Measurements from ENCODE around the gene SCARB1. TPM values are rescaled to one million over a fixed set of nuclear protein-coding genes. Genes with fewer than 3 reads are reported as not detected.

The SCARB1 gene
- total RNA-seq, 1 experiment from 2014 or later = 119 TPM

DNA sequence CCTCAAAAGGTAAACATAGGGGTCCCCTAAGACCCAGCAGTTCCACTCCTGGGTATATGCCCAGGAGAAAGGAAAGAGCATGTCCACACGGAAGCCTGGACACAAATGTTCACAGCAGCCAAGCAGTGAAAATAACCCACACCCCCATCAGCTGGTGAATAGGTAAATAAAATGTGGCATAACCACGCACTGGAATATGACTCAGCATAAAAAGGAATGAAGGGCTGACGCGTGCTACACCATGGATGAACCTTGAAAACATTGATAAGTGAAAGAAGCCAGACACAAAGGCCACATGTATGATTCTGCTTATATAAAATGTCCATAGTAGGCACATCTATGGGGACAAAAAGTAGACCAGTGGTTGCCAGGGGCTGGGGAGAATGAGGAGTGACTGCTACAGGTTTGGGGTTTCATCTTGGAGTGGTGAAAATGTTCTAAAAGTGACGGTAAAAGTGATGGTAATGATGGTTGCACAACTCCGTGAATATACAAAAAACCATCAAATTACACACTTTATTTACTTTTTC is 3.8 kb upstream of the SCARB1 start:
- in situ Hi-C loops (cut with HindIII; ENCODE audit: low pct_unique_long_range_greater_than_20kb, low sequenced_read_pairs) = no loop called here
- peak; percentile 48 for DNase-seq (ENCODE audit: low read depth)

DNA sequence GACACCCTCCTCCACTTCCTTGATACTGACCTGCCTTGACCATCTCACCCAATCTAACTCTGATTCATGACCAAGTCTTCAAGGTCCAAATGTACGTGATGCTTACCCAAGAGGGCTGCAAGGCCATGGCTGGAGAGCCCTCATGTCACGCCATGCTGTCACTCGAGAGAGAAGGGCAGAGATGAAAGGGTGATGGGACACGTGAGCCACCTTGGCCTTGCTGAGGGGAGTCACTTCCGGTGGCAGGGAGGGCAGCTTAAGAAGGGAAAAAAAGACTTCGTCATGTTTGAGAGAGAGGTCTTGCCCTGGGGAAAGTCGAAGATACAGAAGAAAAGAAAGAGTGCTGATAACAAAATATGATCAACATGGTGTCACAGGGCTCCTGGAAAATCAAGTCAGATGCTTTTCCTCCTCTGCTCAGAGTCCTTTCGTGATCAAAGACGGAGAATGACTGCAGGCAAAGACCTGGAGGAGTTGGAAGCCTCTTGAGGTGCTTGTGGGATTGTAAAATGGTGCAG is 3.3 kb upstream of the SCARB1 start:
- DNase-seq (ENCODE audit: low read depth) = no peak
- in situ Hi-C loops (cut with HindIII; ENCODE audit: low pct_unique_long_range_greater_than_20kb, low sequenced_read_pairs) = no loop called here

DNA sequence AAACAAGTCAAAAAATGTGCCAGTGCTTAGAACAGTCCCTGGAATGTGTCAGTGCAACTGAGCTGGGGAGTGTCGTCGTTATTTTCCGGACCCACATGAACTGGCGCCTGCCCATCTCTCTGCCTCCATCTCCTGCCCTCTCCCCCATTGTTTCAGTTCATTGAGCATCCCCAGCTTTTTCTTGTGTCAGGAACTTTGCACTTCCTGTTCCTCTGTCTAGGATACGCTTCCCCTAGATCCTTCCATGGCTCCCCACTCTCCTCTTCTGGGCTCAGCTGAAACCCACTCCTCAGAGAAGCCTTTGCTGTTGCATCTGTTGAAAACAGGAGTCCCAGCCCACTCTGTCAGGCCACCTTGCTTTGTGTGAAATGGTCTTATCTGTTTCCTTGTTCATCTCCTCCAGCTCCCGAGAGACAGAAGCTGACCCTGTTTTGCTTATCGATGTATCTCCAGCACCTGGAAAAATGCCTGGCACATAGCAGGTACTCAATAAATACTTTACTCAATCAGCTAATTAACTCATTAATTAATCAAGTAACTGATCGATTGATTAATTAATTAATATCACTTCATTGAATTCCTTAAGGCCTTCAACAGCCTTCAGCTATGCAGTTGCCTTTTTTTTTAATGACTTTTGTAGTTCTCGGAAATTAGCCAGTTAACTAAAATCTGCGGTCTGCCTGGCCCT is 2.7 kb upstream of the SCARB1 start:
- in situ Hi-C loops (cut with HindIII; ENCODE audit: low pct_unique_long_range_greater_than_20kb, low sequenced_read_pairs) = no loop called here
- DNase-seq (ENCODE audit: low read depth) = no peak

DNA sequence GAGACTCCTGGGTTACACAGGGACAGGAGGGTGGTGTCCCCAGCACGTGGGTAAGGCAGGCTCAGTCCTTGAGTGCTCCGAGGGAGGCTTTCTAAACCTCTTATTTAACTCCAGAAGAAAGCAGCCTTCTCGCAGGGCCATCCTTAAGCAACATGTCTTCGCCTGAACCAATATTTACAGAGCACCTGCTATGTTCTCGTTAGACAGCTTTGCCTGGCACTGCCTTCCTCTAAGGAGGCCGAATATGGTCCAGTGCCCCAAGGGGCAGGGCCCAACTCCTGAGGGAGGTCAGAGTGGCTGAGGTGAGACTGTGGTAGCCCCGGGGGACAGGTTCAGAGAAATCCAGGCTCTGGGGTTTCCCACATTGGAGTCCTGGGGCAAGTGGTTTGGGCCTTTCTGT is 2.1 kb upstream of the SCARB1 start:
- in situ Hi-C loops (cut with HindIII; ENCODE audit: low pct_unique_long_range_greater_than_20kb, low sequenced_read_pairs) = no loop called here

DNA sequence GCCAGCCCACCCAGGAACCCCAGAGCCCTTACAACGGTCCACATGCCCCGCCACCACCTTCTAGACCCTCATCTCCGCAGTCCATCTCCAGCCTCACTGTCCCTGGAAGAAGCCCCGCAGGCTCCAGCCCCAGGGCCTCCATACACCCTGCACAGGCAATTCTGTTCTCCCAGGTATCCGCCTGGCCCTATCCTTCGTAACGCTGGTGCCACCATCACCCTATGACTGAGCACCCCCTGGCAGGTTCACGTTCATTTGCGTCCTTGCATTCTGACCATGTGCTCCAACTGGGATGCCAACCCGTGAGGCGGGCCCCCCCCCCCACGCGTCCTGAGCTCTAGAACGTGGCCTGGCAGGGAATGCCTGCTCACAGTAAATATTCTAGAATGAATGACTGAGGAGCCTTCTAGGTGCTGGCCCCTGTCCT is 675 bp upstream of the SCARB1 start:
- in situ Hi-C loops (cut with HindIII; ENCODE audit: low pct_unique_long_range_greater_than_20kb, low sequenced_read_pairs) = no loop called here
- no peak for DNase-seq (ENCODE audit: low read depth)

More for the DNA sequence above, 2.1 kb upstream of the SCARB1 start:
- DNase-seq (ENCODE audit: low read depth) = no peak

DNA sequence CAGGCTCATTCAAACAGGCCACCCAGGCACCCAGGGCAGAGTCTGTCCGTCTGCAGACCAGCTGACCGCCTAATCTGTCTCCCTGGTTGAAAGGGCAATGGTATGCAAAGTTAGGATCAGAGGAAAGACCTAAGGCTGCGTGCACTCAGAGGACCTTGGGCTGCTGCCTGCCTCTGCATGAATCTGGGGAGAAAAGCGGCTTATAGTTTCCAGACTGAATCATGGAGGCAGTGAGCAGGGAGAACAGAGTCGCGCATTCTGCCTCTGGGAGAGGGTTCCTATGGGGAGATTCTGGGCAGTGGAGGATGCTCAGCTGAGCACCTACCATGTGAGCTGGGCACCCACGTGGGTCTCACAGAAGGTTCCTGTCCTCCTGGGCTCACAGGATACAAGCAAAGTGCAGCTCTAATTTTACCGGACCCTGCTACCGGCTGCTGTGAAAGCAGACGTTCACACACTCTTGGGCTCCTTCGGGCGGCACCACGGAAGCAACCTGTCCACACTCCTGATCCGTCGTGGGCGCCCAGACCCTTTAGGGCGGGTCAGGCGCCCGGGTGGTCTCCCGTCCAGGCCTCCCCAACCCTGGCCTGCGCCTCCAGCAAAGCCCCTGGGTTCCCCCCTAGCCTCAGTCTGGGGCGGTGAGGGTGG is 772 bp downstream of the SCARB1 start:
- no peak for DNase-seq (ENCODE audit: low read depth)
- in situ Hi-C loops (cut with HindIII; ENCODE audit: low pct_unique_long_range_greater_than_20kb, low sequenced_read_pairs) = no loop called here

DNA sequence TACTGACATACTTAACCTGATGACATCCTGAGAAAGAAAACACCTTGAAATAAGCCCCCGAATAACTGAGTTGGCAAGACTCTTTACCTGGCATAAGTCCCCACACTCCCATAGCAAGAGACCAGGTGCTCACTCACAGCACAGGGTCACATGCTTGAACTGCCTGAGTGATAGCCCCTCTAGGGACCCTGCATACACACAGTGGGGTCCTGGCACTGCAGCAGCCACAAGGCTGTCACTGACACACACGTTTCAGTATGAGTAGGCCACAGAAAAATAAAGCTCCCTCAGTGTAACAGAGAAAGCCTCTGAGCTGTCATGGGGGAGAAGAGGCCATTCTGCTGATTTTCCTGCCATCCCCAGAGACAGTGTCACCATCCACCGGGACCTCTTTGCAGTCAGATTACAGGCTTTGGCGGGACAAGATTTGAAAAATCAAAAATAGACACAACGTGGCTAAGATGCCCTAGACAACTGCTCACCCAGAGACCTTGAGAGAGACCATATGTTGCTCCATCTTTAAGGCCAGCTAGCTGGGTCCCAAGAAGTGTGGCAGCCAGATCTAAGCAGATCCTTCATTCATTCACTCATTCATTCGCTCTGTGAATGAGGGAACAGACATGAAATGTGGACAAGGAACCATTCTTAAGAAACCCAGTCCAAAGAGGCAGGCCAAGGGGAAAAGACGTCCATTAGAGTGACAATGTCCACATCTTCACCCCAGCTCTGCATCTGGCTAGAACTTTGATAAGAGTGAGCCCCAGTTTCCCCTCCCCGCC is 1.6 kb downstream of the SCARB1 start:
- DNase-seq (ENCODE audit: low read depth) = no peak
- in situ Hi-C loops (cut with HindIII; ENCODE audit: low pct_unique_long_range_greater_than_20kb, low sequenced_read_pairs) = no loop called here

DNA sequence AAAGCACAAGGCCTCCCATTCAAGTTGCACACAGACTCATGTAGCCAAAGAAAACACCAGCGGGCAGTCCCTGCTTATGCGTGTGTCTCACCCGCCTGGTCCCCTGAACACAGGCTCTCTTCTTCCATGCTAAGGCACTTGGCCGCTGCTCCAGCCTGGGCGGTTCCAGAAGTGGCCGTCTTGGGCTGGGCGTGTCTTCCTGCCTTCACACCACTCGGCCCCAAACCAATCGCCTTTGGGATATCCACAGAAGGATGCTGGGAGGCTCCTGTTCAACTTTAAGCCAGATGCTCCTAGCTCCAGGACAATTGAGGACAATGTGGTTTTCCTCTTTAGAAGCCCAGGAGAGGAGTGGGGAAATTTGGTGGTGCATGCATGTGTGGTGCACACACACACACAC is 2.2 kb downstream of the SCARB1 start:
- peak; percentile 59 for DNase-seq (ENCODE audit: low read depth)
- in situ Hi-C loops (cut with HindIII; ENCODE audit: low pct_unique_long_range_greater_than_20kb, low sequenced_read_pairs) = no loop called here

DNA sequence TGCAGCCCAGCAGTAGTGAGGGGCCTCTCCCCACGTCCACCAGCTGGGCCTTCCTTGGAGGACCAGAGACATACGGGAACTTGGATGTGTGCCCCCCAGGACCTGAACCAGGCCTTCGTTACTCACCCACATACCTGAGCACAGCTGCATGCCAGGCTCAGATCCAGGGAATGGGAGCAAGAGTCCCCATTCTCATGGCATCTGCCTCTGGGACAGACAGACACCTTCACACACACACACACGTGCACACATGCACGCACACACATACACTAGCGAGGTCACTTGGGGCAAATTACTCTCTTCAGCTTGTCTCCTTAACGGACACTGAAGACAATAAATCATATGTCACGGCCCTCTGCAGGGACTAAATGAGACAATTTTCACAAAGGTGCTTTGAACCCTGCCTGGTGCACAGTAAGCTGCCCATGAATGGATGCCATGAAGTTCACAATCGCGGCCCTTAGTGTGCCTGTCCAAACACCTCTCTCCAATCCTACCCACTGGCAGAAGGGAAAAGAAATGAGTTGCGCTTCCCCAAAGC is 5.7 kb downstream of the SCARB1 start:
- in situ Hi-C loops (cut with HindIII; ENCODE audit: low pct_unique_long_range_greater_than_20kb, low sequenced_read_pairs) = no loop called here

DNA sequence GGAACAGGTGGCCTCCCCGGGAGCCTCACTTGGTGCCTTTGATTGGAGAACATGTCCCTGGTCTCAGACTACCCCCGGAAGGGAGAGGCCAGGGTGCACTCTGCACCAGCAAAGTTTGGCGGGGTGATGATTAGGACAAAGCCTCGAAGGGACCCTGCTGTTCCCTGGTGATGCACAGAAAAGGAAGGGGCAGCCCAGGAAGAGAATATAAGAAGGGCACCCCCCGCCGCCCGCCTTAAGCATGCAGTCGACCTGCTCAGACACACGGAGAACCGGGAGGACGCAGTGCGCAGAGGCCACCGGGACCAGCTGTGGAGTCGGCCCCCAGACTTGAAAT is 6.9 kb downstream of the SCARB1 start:
- DNase-seq (ENCODE audit: low read depth) = no peak
- in situ Hi-C loops (cut with HindIII; ENCODE audit: low pct_unique_long_range_greater_than_20kb, low sequenced_read_pairs) = no loop called here

More for the DNA sequence above, 5.7 kb downstream of the SCARB1 start:
- DNase-seq (ENCODE audit: low read depth) = no peak

DNA sequence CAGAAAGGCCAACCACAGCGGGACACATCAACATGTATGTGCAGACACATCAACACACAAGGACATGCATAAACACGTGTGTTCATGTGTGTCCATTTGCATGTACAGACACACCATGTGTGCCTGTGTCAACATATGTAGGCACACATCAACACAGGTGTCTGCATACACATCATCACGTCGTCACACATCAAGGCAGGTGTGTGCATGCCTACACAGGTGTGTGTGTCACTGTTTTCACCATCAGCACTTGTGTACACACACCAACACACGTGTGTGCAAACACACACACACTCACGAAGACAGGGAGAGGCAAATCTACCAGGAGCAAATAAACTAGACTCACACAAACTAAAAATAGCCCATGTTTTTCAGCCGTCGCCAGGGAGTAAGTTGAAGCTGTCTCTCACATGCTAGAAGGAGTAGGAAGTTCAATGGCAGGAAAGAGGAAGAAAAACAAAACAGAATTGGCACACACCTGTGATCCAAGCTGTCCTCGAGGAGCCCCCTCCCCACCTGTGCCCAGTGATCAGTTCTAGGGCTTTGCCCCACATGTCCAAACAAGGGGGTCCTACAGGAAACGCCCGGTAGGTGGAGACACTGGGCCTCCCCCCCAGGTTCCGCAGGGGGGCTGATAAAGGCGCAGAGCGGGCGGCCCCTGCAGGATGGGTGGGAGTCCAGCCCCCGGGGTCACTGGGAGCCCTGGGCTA is 7.4 kb downstream of the SCARB1 start:
- in situ Hi-C loops (cut with HindIII; ENCODE audit: low pct_unique_long_range_greater_than_20kb, low sequenced_read_pairs) = no loop called here
- DNase-seq (ENCODE audit: low read depth) = no peak

DNA sequence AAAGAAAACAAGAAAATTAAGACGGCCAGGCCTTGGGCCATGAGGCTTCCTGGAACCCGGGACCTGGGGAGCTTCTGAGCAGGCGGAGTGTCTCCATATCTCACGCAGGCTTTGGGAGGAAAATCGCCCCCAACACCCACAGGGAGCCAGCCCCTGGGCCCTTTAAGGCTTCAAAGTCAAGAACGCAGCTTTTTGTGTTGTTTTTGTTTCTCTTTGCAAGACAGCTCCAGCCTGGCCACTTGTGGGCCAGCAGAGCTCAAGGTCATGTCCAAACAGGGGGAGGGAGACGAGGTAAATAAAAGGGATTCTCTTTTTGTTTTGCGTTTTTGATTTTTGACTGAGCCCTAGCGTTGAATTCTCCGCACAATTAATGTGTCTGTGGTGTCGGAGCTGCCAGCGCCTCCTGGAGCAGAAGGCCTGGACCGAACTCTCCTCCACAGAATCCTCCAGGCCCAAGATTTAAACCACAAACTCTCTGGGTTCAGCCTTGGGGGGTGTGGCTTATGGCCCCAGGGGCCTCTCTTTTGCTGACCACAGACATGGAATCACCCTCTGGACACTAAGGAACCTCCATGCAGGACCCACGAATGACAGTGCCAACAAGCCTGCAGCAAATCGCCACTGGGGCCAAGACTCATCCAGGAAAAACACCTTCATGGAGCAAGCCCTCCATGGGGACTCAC is 8.2 kb downstream of the SCARB1 start:
- in situ Hi-C loops (cut with HindIII; ENCODE audit: low pct_unique_long_range_greater_than_20kb, low sequenced_read_pairs) = no loop called here
- no peak for DNase-seq (ENCODE audit: low read depth)

DNA sequence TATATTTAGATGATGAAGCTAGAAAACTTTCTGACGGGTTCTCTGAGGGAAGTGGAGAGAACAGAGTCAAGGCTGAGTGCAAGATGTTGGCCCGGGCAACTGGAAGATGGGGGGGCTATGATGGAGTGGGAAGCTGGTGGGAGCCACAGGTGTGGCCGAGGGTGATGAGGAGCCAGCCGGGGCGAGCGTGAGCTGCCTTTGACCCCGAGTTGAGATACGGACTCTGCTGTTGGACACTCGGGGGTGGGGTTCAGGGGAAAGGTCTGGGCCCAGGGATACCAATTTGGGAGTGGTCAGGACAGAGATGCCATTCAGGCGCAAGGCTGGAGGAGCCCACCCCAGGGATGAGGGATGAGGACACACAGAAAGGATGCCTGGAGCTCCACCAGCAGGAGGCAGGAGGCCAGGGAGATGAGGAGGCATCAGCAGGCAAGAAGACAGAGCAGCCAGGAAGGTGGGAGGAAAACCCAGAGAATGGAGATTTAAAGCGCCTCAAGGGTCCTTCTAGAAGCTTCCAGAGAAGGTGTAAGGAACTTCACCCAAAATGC is 9.0 kb downstream of the SCARB1 start:
- DNase-seq (ENCODE audit: low read depth) = no peak
- in situ Hi-C loops (cut with HindIII; ENCODE audit: low pct_unique_long_range_greater_than_20kb, low sequenced_read_pairs) = no loop called here

DNA sequence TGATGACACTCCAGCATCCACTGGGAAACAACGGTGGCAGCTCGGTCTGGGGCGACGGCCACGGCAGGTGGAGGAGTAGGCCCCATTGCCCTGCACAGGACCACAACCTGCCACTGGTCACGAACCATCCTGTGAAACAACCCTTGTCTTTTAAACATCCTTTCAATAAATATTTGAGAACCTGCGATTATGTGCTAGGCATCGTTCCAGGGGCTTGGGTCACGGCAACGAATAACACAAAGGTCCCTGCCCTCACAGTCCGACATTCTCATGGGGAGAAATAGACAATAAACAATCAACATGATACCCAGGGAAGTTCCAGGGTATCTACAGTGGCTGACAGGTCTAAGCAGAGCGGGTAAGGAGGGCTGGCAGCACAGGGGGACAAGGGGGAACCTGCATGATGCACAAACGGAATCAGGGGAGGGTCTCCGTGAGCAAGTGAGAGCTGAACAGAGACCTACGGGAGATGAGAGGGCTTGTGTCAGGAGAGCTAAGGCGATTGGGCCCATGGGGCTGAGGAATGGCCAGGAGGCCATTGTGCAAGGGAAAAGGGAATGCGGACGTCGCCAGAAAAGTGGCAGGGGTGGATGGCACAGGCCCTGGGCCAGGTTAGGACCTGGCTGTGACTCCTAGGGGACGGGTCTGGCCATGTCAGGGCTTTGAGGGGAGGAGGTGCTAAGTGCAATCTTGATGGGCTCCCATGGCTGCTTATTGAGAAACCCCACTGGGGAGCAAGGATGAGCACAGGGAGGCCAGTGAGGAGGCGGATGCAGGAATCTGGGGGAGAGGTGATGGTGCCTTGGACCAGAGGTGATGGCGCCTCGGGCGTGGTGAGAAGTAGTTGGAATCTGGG is 9.7 kb downstream of the SCARB1 start:
- DNase-seq (ENCODE audit: low read depth) = no peak
- in situ Hi-C loops (cut with HindIII; ENCODE audit: low pct_unique_long_range_greater_than_20kb, low sequenced_read_pairs) = no loop called here

DNA sequence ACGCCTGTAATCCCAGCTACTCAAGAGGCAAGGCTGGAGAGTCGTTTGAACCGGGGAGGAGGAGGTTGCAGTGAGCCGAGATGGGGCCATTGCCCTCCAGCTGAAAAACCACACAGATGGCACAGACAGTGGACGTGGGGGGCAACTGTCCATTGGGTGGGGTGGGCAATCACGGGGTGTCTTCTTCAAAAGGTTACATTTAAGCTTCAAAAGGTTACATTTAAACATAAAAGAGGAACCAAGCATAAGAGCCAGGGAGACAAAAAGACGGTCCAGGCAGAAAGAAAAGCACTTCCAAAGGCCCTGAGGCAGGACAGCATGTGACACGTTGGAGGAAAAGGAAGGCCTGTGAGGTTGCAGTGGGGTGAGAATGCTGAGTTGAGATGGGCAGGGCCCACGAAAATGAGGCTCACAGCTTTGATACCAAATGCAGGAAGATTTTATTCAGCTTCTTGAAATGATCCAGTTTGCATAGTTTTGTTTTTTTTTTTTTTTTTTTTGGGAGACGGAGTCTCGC is 10.7 kb downstream of the SCARB1 start:
- in situ Hi-C loops (cut with HindIII; ENCODE audit: low pct_unique_long_range_greater_than_20kb, low sequenced_read_pairs) = no loop called here
- no peak for DNase-seq (ENCODE audit: low read depth)

DNA sequence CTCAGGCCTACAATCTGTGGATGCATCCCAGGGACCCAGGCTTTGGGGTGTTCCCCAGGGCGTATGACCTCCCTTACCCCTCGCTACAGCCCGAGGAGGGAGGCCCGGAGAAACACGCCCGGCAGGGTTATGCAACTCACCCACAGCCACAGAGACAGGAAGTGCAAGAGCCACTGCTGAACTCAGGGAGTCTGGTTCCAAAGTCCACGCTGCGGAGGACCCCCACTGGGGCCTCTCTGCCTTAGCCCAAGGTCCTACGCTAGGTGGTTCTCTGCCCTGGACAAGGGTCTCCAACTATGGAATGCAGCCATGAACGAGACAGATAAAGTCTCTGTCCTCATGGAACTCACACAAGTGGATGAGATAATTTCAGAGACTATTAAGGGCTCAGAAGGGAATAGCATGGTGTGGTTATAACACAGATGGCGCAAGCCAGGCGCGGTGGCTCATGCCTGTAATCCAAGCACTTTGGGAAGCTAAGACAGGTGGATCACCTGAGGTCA is 11.3 kb downstream of the SCARB1 start:
- DNase-seq (ENCODE audit: low read depth) = no peak

More for the DNA sequence above, 11.3 kb downstream of the SCARB1 start:
- in situ Hi-C loops (cut with HindIII; ENCODE audit: low pct_unique_long_range_greater_than_20kb, low sequenced_read_pairs) = no loop called here
